GM19395 (cell line): ENCODE measurements around the gene ANKRD11.

Experiments used
- ATAC-seq: cut with Tn5 transposase; IDR thresholded peaks from one replicate; pipeline ENCODE4 v1.9.1; 2021; ENCODE audit warnings: mild to moderate bottlenecking, moderate library complexity; ENCODE audit not compliant: unreplicated experiment

ANKRD11 gene

GRCh38 chr16:89289428-89290395 lies 200.6 kb downstream of the ANKRD11 start:
- ATAC-seq, result no peak

- ATAC-seq, result no peak
Measured at GRCh38 chr16:89288966-89289365, 201.4 kb downstream of the ANKRD11 start.

GRCh38 chr16:89288577-89288844 lies 201.8 kb downstream of the ANKRD11 start:
- no peak for ATAC-seq

DNA sequence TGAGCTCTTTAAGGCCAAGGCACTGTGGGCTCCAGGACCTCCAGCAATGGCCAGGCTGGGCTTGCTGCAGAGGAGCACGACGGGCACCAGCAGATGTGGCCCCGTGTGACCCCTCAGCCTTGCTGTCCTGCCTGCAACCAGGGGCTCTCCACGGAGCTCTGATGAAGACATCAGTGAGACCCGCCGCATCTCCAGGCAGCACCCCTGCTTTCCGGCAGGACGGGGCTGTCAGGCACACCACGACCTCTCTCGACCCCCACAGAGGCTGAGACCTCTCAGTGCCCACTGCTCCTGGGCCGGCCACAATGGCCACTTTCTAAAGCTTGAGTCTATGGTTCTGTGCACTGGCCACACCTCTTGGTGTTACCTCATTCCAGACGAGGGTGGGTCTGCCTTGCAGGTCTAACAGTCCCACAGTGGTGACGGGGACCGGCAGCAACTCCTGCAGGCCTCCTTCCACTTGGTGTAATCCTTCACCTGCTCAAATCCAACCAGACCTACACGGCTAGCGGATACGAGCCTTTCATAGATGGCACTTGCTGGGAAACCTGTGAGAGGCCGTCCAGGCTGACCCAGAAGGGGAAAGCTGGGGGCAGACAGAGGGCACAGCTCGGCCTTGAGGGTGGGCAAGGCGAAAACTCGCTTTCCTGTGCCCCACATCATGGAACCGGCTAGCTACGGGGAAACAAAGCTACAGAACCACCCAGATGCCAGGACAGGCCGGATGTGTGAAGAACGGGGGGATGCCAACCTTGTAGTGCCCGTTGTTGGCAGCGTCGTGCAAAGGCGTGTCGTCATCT lies 202.4 kb downstream of the ANKRD11 start:
- no peak for ATAC-seq

- no peak for ATAC-seq
Measured at GRCh38 chr16:89286096-89286495, 204.3 kb downstream of the ANKRD11 start.

- no peak for ATAC-seq
Measured at GRCh38 chr16:89285381-89285780, 205.0 kb downstream of the ANKRD11 start.

DNA sequence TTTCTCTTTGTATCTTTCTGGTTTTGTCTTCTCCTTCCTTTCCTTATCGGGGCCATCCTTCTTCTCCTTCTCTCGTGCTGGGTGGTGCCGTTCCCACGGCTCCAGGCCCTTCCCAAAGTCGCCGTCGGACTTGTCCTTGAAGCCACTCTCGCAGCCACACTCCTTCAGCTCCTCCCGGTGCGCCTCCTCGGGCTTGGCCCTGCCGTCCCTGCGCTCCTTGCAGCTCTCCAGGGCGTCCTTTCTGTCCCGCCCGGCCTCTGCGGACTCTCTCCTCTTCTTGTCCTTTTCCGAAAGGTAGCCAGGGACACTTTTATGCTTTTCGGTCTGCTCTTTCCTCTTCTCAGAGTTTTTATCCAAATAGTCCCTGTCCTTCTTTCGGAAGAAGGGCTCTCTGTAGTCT lies 206.9 kb downstream of the ANKRD11 start:
- ATAC-seq, result no peak

DNA sequence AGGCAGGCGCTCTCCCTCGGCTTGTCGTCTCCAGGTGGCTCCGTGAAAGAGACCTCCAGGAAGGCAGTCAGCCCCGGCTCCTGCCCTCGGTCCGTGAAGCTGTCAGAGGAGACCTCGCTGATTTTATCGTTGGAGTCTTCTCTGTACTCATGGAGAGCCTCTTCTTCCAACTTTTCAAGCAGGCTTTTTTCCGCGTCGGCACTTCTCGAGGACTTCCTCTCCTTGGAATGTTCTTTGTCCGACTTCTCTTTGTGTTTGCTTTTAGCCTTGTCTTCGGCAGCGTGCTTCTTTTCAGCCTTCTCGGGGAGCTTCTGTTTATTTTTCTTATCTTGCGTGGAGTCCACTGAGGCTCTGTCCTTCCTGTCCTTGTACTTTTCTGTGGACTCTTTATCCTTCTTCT lies 207.8 kb downstream of the ANKRD11 start:
- no peak for ATAC-seq

GRCh38 chr16:89281829-89282228 lies 208.5 kb downstream of the ANKRD11 start:
- no peak for ATAC-seq

DNA sequence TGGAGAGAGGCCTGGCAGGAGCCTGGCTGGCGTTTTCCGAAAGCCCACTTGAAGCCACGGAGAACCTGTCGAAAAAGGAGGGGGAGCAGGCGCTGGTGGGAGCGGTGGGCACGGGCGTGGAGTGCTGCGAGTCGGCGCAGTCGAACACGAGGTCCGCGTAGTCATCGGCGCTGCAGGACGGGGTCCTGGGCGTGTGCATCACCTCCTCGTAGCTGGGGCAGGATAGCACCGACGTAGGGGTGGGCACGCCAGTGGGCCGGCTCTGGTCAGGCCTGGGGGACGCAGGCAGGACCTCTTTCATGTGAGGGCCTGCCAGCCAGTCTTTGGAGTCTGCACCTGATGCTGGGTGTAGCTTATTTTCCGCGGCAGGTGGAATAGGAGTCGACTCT lies 209.2 kb downstream of the ANKRD11 start:
- ATAC-seq, result no peak

- ATAC-seq, result no peak
Measured at GRCh38 chr16:89280546-89281188, 209.7 kb downstream of the ANKRD11 start.

GRCh38 chr16:89279666-89280481 lies 210.5 kb downstream of the ANKRD11 start:
- no peak for ATAC-seq

DNA sequence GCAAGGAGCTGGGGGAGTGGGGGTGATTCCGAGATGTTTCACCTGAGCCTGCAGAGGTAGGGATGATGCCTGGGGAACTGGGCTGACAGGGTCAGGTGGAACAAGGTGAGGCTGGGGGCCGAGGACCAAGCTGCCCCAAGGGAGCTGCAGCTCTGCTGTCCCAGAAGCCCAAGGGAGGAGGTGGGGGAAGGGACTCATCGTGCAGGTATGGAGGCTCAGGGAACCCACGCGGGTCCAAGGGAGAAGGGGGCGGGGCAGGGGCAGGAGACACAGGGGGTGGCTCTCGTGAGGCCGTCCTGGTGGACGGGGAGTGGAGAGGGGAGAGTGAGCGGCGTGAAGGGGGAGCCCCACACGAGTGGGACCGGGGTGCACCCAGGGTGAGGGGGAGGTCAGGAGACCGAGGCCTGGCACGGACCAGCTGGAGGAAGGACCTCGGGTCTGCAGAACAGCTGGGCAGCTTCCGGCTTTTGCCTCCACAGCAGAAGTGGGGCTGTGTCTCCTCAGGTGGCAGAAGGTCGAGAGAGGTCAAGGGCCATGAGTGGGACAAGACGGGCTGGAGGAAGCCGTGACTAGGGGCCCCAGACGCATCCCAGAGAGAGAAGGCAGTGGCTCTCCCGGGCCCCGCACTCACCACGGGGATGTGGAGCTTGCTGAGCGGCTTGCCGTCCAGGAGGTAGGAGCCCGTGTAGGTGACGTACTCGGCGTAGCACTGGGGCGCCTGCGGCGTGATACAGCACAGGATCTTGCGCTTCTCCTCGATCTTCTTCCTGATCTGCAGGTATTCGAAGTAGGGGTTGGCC lies 211.7 kb downstream of the ANKRD11 start:
- no peak for ATAC-seq

GRCh38 chr16:89277641-89278341 lies 212.6 kb downstream of the ANKRD11 start:
- ATAC-seq, result no peak

DNA sequence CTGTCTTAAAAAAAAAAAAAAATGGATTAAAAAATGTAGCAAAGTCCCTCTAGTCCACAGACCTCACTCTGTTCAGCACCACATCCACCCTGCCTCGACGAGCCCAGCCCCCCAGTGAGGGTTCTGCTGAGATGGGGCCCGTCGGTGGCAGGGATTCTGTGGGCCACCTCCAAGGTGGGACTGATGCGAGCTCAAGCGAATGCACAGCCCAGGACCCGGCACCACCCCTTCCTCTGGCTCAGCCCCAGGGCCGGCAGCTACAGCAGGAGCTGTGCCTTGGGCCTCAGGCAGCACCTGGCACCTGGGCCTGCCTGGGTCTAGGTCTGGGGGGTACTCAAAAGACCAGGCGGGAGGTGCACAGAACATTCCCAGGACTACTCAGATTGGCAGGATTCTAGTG lies 213.3 kb downstream of the ANKRD11 start:
- no peak for ATAC-seq

DNA sequence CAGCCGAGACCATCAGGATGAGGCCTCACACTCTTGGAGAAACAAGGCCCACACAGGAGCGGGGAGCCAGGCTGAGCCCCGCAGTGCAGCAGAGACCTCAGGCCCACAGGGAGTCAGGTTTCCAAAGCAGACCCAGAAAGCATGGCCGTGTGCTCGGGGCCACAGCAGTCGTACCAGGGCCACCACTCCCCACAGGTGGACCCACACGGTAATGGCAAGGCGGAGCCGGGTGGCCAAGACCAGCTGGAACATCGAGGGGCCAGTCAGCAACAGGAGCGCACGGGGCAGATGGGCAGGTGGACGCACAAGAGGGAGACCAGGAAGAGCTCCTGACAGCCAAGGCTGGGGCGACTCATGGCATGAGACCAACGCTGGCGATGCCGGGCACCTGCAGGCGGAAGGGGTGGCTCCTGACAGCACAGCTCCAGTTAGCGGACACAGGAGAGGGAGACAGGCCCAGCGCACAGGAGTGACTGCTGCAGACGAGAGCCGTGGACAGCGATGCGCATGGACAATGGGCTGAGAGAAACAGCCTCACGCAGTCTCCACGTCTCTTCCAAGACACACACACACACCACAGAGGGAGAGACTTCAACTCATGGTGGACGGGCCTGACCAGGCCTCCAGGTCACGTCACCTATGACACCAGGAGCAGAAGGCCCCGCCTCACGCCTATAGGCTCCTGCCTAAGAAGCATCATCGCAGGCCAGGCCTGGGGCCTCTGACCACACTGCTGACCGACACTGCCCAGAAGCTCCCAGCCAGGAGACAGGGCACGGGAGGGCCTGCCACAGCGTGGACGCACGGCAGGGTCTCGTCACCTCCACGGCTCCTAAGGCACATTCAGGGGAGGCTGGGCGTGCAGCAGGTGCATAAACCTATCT lies 214.3 kb downstream of the ANKRD11 start:
- ATAC-seq, result no peak

GRCh38 chr16:89275284-89275584 lies 215.1 kb downstream of the ANKRD11 start:
- no peak for ATAC-seq

GRCh38 chr16:89274561-89275283 lies 215.6 kb downstream of the ANKRD11 start:
- ATAC-seq, result no peak
